Neutrophil (primary cell): ENCODE results near the gene MPZL1.

ENCODE experiments used
- H3K27ac ChIP-seq: fragments of 200-600 bp; sonication (generic); 2 replicates; pipeline ENCODE4 v1.5.1; 2016; ENCODE audit warnings: mild to moderate bottlenecking, moderate library complexity
- H3K27me3 ChIP-seq: fragments of 200-600 bp; sonication (generic); 2 replicates; pipeline ENCODE4 v1.6.0; 2016; ENCODE audit warnings: mild to moderate bottlenecking
- H3K36me3 ChIP-seq: fragments of 200-600 bp; sonication (generic); 2 replicates; pipeline ENCODE4 v1.5.1; 2017
- H3K4me1 ChIP-seq, 2 experiments: fragments of 200-600 bp in 1 of 2; sonication (generic) in 1 of 2; 1 replicate in 1 of 2; 2 replicates in 1 of 2; pipeline versions ENCODE4 v1.5.1 to v1.6.1; 2013 to 2016; ENCODE audit warnings: low read depth in 1 of 2, low read length in 1 of 2, mild to moderate bottlenecking in 1 of 2, moderate library complexity in 1 of 2; ENCODE audit not compliant: control insufficient read depth in 1 of 2, insufficient read depth in 1 of 2
- H3K4me3 ChIP-seq, 2 experiments: fragments of 200-600 bp in 1 of 2; sonication (generic) in 1 of 2; 1 replicate in 1 of 2; 2 replicates in 1 of 2; pipeline ENCODE4 v1.5.1; 2013 to 2016; ENCODE audit warnings: low read depth in 1 of 2, low read length in 1 of 2, mild to moderate bottlenecking in 1 of 2, moderate library complexity in 1 of 2
- H3K9me3 ChIP-seq: fragments of 200-600 bp; sonication (generic); 2 replicates; pipeline ENCODE4 v1.5.1; 2016
- TF ChIP-seq, protein P1 (sequence below): fragments of 200-600 bp; sonication (generic); IDR thresholded peaks from 2 replicates; pipeline ENCODE4 v1.5.1; 2016; ENCODE audit warnings: antibody characterized with exemption

MPZL1 gene

DNA sequence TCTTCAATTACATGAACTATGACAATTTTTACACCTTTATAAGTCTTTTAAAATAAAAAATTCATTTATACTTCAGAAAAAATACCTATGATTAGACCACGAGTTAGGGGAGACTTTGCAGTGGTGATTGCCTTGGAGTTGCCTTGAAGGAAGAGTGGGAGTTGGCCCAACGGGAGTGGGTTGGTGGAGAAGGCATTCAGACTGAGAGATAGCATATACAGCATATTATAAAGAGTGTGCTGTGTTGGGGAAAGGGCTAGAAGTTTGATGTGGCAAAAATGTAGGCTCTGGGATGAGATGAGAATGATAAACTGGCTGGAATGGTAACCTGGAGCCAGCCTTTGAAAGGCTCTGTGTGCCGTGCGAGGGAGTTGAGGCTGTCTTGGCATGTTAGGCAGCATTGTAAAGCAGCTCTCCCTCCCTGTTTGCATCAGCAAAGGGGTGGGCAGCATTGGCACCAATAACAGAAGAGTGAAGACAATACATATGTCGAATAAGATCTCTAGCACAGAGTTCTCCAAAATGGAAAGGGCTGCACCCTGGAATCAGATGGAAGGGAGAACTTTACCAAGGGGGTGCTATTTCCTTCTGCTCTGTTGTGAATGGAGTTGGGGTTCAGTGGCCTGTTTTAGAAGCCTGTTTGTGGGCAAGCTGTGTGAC is 24.4 kb downstream of the MPZL1 start:
- Histone ChIP-seq H3K4me3 (no peak overlapping the region), H3K36me3 (no peaks in the 10 kb centered on the region), H3K27ac (no peak overlapping the region), H3K27me3 (no peaks in the 10 kb centered on the region), H3K4me1 (no peaks in the 10 kb centered on the region), H3K9me3 (no peaks in the 10 kb centered on the region)
- TF ChIP-seq, protein P1, sequence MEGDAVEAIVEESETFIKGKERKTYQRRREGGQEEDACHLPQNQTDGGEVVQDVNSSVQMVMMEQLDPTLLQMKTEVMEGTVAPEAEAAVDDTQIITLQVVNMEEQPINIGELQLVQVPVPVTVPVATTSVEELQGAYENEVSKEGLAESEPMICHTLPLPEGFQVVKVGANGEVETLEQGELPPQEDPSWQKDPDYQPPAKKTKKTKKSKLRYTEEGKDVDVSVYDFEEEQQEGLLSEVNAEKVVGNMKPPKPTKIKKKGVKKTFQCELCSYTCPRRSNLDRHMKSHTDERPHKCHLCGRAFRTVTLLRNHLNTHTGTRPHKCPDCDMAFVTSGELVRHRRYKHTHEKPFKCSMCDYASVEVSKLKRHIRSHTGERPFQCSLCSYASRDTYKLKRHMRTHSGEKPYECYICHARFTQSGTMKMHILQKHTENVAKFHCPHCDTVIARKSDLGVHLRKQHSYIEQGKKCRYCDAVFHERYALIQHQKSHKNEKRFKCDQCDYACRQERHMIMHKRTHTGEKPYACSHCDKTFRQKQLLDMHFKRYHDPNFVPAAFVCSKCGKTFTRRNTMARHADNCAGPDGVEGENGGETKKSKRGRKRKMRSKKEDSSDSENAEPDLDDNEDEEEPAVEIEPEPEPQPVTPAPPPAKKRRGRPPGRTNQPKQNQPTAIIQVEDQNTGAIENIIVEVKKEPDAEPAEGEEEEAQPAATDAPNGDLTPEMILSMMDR, result no peak

DNA sequence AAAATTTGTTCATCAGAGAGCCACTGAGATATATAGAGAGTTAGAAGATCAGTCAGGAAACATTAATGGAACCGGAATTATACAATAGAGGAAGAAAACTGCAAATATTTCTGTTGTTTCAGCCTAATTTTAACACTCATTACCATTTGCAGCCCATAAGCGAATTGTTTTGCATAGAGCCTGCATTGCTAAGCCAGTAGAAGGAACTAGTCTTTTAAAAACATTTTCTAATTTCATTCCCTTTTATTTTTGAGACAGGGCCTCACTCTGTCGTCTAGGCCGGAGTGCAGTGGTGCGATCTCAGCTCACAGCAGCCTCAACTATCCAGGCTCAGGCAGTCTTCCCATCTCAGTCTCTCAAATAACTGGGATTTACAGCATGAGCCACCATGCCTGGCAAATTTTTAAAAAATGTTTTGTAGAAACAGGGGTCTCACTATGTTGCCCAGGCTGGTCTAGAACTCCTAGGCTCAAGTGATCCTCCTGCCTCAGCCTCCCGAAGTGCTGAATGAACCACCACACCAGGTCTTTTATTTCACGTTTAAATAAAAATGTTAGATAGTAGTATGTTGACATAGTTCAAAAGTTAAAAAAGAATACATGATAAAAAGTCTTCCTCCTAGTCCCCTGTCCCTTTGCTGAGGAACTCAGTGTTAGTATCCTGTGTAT is 25.3 kb downstream of the MPZL1 start:
- Histone ChIP-seq H3K36me3 (no peaks in the 10 kb centered on the region), H3K27ac (no peak overlapping the region), H3K4me3 (no peak overlapping the region), H3K9me3 (no peaks in the 10 kb centered on the region), H3K4me1 (no peaks in the 10 kb centered on the region), H3K27me3 (no peaks in the 10 kb centered on the region)
- TF ChIP-seq, protein P1, result no peak

DNA sequence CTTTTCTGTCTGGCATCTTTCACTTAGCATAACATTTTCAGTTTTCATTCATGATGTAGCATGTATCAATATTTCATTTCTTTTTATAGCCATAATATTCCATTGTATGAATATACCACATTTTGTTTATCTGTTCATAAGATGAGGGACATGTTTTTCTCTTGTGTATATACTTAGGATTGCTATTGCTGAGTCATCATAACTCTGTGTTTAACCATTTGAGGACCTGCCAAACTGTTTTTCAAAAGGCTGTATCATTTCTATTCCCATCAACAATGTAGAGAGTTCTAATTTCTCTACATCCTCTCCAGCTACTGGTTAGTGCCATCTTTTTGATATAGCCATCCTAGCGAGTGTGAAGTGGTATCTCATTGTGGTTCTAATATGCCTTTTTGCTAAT is 26.2 kb downstream of the MPZL1 start:
- Histone ChIP-seq H3K9me3 (no peaks in the 10 kb centered on the region), H3K36me3 (no peaks in the 10 kb centered on the region), H3K27me3 (no peaks in the 10 kb centered on the region), H3K4me1 (peaks cover 0 to 3% of the 10 kb centered on the region in 2 experiments), H3K4me3 (no peak overlapping the region), H3K27ac (no peak overlapping the region)
- TF ChIP-seq, protein P1, result no peak

DNA sequence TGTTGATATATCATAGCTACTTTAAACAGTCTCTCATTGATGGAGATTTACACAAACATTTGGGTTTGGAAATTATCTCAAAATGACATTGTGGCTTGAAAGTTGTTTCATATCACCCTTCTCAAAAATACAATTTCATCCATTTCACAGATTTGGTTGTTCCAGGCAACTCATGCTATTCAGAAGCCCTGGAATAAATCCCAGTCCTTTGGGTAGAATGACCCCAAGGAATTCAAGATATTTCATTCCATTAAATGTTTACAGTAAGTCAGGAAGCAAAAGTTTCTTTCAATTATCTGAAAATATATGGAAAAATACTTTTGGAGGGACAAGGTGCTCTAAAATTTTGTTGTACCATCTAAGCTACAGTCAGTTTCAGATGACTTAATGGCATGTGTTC is 27.1 kb downstream of the MPZL1 start:
- Histone ChIP-seq H3K4me3 (no peak overlapping the region), H3K36me3 (no peaks in the 10 kb centered on the region), H3K27me3 (no peaks in the 10 kb centered on the region), H3K4me1 (peaks cover 0 to 12% of the 10 kb centered on the region in 2 experiments), H3K27ac (no peak overlapping the region), H3K9me3 (no peaks in the 10 kb centered on the region)
- TF ChIP-seq, protein P1, result no peak

DNA sequence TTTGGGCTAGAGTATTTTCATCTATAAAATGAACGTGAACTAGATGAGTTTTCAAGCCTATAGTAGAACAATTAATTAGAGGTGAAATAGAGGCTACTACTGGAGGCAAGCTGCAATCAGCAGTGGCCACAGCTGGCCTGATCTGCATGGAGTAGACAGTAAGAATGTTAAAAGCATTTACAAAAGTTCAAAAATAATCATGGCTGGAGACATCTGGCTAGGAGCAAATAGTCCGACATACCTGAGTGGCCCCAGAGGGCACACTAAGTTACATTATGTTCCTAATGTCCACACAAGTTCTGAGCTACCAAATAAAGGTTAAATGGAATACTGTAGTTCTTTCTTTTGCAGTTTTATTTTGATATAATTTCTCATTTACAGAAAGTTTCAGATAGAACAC is 28.0 kb downstream of the MPZL1 start:
- H3K4me3 ChIP-seq, result no peak overlapping the region
- no peaks in the 10 kb centered on the region for H3K9me3 ChIP-seq
- TF ChIP-seq, protein P1, result no peak
- H3K4me1 ChIP-seq, result peaks cover 0 to 15% of the 10 kb centered on the region in 2 experiments
- no peaks in the 10 kb centered on the region for H3K36me3 ChIP-seq
- no peaks in the 10 kb centered on the region for H3K27me3 ChIP-seq
- no peak overlapping the region for H3K27ac ChIP-seq
